Activated naive CD8-positive, alpha-beta T cell treated with anti-CD3 and anti-CD28 coated beads, Interleukin-2, amount 50 U/mL, for 16 hours (primary cell): ENCODE data around the gene DHRS7.

Experiments used
- DNase-seq: peaks from one replicate; pipeline ENCODE4 v3.0.0-alpha.2; 2020; ENCODE audit warnings: low read depth, low spot score

Gene DHRS7

DNA sequence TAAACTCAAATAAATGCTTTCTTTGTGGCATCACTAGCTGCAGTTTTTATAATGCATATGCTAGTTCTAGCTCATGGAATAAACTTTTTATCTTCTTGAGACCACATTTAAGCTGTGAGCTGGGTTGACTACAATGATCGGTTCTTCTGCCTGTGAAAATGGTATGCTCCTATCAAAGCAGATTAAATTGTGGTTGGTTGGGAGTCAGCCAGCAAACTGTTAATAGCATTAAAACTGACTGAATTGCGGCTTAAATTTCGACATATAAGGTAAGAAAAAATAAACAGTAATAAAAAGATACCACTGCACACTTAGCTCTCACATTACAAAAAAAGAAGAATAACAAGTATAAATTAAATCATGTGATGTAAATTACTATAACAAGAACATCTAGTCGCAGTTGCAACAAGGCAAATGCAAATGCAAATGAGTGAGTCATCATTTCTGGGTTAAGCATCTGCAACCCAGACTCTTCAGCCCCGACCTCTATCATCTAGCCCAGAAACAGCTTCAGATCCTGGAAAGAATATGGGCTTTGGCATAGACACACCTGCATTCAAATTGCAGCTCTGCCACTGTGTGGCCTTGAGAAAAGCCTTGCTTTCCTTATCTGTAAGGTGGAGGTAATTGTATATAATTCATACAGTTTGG, 19.8 kb upstream of the DHRS7 start:
- no peak for DNase-seq

DNA sequence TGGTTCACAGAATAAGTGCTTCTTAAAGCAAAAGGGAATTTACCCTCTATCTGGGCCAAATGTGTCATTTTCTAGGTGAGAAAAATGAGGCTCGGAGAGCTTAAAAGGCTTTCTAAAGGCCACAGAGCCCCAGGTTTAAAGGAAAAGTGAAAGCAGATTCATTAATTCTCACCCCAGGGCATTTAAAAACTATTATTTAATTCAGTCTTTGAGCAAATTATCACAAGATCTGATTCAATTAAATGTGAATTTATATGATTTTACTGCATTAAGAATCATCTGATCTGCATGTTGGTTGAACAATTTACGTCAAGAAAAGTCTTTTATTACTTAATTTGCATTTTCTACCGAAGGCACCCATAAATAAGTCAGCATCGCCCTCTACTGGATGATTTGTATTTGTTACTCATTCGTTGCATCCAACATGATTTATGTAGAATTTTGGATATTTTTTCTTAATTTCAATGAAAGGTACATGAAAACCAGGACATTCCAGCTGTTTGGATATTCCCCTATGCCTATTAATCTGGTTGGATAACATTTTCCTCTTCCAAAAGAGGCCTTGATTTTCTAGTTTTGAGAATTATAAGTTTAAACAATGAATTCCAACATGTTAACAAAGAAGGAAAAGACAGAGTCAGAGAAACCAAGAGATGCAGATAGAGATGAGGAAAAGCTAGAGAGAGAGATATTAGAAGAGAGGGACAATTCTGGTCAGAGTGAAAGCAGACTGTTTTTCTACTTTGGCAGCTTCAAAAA, 19.1 kb upstream of the DHRS7 start:
- no peak for DNase-seq

DNA sequence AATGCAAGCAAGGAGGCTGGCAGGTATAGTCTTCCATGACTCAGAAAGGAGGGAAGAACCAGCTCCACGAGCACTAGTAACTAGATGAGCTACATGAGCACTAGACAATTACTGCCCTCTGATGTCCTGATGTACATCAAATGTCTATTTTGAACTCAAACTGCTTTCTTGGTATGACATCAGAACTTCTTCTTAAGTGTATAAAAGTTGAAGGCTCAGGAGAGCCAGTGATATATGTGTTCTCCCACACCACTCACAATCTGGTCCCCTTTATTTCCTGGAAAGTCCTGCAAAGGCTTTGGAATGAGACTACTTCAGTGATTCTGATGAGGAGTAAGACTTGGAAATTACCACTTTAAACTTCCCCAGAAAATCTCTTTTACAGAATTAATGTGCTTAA, 18.5 kb upstream of the DHRS7 start:
- DNase-seq, result no peak

DNA sequence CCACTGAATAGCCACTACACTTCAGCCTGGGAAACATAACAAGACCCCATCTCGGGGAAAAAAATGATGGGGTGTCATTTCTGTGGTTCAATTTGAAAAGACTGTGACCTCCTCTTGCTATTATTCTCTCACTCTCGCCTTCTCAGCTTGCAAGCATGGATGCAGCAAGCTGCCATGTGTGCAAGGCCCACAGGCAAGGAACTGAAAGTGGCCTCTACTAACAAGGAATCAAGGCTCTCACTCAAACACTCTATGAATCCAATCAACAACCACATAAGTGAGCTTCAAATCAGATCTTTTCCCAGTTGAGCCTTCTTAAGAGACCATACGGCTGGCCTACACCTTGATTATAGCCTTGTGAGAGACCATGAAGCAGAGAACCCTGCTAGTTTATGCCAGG, 17.9 kb upstream of the DHRS7 start:
- DNase-seq, result no peak

DNA sequence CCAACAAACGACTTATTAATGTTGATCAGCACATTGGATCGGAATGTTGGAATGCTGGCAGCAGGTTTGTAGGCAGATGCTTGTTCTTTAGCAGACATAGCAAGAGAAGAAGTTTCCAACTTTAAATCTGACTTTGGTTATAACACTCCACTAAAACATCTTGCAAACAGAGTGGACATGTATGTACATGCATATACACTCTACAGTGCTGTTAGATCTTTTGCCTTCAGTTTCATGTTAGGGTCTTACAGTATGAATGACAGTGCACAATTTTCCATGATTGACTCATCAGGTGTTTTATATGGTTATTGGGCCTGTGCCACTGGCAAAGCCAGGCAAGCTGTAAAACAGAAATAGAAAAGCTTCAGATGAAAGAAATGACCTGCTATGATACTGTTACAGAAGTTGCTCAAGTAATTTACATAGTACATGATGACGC, 14.3 kb upstream of the DHRS7 start:
- DNase-seq, result no peak

DNA sequence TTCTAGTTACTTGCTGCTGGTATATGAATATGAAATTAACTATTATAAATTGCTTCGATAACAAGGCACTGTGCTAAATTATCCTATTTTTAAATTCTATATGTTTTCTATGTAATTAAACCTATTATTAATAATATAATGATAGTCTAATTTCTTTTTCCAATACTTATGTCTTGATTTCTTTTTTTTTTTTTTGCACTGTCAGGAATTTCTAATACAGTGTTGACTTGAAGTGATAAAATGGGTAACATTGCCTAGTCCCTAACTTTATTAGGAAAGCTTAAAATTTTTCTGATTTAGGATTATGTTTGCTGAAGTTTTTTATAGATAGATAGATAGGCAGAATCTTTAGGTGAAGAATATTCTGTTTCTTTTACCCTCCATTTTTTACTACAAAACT, 13.6 kb upstream of the DHRS7 start:
- no peak for DNase-seq

DNA sequence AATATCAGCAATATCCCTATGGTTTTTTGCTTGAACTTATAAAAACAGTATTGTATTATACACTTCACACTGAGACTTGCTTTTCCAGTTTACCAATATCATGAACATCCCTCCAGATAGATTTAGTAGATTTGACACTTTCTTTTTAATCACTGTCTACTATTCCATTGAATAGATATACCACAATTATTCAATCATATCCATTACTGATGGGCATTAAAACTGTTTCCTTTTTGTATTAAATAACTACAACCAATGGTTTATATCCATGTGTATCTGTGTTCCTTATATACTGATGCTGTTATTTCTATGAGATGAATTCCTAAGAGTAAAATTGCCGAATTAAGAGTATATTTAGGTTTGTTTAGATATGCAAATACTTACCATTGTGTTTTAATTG, 13.0 kb upstream of the DHRS7 start:
- no peak for DNase-seq

DNA sequence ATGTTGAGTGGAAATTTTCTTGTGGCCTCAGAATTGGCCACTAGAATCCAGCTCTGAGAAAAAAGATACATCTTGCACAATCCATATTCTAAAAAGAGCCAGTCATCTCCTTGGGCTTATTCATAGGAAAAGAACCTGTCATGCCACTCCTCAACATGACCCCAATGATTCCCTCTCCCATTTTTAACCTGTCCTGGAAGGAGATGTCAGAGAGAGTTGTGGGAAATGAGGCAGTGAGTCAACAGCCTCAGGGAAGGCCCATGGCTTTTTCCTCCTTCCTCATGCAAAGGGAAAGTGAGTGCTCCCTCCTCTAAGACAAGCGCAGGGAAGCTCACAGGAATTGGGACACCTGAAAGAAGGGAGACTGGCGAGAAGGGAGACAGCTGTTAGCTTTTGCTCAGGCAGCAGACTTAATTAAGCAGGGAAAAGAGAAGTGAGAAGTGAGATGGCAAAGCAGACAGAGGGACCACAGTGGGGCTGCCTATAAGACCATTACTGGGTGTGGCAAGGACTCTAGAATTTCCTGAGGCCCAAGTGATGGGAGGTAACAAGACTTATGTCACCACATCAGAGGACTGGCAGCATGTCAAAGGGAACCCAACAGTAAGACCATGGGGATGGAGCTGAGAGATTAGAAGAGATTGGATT, 10.2 kb upstream of the DHRS7 start:
- no peak for DNase-seq

DNA sequence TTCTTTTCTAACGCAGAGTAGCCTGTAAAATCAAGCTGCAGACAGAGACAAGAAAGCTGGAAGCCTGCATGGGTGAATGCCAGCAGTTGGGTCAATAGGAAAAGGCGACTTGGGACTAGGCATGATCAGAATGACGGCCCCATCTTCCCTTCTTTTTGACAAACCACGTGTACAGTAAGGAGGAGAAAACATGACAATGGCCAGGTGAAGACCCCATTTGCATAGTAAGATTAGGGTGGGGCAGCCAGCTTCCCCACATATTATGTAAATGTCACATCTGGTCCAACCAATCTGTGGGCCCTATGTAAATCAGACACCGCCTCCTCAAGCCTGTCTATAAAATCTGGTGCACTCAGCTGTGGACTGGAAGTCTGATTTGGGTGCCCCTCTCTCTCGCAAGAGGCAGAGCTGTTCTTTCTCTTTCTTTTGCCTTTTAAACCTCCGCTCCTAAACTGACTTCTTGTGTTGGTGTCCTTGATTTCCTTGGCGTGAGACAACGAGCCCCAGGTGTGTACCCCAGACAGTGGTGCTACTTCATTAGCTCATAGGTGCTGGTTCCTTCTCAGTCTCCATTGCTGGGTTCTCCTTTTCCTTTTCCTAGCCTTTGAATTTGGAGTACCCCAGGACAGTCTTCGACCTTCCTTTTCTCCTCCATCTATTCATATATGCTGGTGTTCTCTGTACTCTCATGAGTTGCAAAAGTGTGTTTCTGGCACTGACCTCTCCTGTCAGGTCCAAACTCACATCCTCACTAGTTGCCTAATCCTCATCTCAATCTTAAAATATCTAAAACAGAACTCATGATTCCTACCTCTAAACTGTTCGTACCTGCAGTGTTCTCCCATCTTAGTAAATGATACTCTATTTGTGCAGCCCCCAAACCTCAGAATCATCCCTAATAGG, 9.4 kb upstream of the DHRS7 start:
- DNase-seq, result no peak

DNA sequence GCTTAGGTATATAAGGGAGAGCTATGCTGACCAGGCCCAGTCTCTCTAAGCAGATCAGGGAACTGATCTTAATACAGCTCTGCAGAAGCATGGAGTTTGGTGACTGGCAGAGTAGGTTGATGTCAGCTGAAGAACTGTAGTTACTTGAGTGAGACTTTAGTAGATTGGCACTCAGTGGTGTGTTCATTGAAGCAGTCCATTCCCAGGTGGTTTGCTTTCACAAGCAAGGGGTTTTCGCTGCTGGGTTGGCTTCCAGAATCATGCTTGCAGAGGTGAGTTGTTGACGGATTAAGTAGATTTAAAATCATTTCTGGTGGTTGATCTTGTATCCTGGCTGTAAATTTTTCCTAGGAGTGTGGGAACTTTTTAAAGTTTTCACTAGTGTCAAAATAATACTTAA, 6.5 kb upstream of the DHRS7 start:
- no peak for DNase-seq

DNA sequence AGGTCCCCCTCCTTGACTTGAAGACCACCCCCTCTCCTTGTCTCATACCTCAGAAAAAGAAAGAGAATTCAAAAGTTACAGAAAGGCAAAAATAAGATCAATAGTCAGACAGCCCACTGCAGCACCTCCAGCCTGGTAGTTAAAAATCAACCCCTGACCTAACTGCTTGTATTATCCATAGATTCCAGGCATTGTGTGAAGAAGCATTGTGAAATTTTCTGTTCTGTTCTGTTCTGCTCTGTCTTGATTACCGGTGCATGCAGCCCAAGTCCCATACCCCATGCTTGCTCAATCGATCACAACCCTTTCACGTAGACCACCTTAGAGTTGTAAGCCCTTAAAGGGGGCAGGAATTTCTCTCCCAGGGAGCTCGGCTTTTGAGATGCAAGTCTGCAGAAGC, 5.8 kb upstream of the DHRS7 start:
- no peak for DNase-seq

DNA sequence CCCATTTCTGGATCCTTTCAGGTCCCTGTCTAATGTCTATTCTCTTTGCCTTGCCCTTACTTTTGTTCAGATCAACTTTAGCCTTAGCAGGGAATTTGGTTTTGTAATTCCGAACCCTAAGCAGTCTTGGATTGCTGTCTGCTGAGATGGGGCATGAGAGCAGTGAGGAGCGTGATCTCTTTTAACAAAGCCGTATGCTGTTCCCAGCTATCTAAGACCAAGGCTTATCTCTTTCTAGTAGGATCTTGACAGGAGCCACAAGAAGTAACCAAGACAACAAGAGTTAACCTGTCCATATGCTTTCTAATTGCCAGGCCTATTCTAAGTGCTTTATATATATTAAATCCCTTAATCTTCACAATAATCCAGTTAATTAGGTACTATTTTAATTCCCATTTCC, 4.5 kb upstream of the DHRS7 start:
- DNase-seq, result no peak

DNA sequence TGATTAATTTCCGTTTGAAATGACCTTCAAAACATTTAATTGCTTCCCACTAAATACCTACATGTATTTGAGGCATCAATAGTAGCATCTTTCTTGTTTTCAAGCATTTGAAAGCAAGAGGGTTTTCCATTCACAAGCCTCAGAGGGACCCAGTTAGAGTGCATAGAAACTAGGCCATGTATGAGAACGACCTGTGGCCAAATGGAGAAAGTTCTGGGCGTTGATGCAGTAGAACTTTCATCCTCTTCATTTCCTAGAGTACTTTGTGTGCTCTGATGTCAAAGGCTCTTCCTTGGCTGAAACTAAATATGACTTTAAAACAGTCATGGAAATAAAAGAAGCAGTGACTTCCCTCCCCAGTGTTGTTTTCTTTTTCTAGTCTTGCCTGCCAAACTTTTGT, 944 bp upstream of the DHRS7 start:
- no peak for DNase-seq

DNA sequence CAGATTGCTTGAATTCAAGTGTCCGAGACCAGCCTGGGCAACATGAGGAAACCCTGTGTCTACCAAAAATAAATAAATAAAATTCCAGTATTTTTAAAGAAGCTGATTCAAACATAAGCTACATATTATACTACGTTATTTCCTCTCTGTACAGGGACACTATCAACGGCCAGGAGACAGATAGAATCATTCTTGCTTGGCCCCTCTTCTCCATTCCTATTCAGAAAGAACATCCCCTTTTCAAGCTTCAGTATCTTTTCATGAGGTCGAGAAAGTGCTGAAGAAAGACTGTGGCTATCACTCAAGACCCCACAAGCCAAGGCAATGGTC, 314 bp upstream of the DHRS7 start:
- no peak for DNase-seq

DNA sequence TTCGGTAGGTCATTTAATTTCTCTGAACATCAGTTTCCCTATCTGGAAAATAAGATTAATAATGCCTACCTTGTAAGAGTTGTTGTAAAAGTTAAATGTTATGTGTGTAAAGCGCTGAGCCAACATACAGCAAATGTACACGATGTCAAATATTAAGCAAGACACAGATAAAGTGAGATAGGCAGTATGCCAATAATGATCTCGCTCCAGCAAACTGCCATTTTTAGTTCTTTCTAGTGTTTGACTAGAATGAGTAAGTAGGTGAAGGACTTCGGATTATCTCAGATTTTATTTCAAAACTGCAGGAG, 840 bp downstream of the DHRS7 start:
- no peak for DNase-seq

DNA sequence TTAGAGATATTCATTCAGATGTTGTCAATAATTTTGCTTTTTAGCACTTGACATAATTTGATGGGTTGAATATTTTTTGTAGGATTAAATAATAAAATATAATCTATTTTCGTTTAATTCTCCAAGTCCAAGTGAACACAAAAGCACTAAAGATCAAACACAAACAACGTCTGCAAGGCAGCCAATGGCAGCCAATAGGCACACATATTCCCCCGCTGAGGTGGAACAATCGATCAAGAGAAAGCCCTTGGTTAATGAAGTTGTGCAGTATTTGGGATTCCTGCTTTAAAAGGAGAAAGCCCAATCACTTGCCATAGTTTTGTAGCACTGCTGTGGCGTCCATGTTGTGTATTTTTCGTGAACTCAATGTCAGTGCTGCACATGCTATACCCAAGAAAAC, 1.5 kb downstream of the DHRS7 start:
- DNase-seq, result no peak

DNA sequence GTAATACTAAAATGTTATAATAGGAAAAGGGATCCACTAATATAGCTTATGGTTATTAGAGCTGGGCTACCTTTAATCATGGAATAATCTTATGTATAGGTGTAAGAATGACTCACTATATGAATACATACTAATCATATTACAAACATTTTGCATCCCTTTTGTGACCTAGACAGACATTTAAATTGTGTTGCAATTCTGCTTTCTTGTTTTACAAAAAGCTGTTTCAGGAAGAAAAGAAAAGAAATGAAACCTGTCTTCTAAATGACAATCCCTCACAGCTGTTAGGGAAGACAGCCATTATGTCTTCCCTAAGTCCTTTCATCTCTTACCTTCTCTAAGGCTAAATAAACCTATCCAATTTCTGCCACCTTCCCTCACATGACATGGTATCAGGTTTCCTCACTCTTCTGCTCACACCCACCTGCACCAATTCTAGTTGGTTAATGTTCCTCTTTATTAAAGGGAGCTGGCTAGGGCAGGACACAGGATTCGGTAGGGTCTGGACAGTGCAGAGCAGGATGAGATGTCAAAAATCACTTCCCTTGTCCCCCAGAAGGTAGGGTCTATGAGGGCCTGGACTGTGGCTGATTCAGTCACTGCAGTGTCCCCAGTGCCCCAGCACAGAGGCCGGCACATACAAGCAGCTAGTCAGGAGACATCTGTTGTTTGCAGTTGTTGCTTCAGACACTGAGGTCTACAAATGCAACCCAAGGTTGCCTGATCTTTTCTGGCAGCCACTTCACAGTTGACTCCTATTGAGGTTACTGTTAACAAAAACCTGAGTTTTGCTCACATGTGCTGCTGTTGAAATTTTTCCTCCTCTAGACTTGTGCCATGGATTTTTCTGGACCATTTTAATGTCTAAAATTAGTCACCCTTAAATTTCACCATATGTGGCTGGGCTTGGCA, 3.7 kb downstream of the DHRS7 start:
- DNase-seq, result no peak

DNA sequence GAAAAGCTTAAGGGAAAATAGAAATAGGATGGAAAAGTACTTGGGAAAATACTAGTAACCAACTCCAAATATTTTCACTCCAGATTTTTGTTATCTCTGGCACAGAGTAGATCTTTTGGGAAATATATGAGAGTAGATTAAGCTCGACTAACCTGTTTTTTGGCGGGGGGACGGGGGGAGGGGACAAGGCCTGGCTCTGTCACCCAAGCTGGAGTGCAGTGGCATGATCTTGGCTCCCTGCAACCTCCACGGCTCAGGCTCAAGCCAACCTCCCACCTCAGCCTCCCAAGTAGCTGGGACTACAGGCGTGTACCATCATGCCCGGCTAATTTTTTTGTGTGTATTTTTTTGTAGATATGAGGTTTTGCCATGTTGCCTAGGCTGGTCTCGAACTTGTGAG, 4.8 kb downstream of the DHRS7 start:
- DNase-seq, result no peak

DNA sequence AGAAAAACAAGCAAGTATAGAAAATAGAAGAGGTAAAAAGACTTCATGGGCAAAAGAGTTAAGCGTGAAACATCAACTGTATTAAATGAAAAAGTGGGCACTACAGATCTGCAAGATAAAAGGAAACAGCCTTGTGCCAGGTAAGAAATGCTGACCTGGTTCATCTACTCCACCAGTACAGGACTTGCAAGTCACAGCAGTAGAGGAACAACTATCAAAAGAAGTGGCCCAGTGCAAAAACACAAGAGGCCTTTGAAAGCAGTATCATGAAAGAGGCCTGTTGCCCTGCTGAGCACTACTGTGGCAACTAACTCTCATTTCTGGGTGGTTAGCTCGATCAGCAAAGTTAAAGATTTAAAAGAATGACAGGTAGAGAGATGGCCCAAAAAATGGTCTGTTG, 10.5 kb downstream of the DHRS7 start:
- no peak for DNase-seq

DNA sequence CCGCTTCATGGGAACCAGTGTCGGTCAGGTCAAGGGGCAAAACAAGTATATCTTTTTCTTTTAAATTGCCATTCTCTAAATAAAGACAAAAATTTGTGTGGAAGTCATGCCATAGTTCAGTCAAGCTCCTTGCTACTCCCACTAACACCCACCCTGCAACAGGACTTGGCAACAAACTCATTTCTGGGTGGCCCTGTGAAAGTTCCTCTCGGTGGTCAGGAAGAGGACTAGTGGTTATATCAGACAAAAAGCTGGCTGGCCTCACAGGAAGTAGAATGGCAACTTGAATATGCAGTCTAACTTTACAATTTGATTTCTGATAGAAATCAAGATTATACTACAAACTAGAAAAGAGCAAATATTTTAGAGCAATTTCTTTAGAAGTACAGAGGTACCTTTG, 11.2 kb downstream of the DHRS7 start:
- DNase-seq, result no peak

DNA sequence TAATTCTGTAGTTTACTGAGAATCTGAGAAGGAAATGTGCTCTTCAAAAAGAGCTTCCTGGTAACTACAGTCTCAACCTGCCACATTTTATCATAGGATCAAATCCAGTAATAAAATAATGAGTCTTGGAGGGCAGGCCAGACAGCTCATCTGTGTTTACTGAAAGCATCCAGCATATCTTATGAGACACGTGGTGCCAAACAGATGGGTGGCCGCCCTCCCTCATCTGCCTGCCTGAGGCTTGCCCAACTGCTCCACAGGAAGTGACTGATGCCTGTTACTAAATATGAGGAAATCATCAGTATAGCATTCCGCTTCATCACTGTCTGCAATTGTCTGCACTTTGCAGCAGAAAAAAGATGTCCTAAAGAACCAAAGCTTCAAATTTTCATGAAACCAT, 13.5 kb downstream of the DHRS7 start:
- DNase-seq, result no peak
